Esophagus (tissue), 2 donors: Measurements from ENCODE around the gene FOXN4. TPM values are rescaled to one million over a fixed set of nuclear protein-coding genes. Genes with fewer than 3 reads are reported as not detected.

Source experiments
- H3K27ac ChIP-seq, 2 donors: one replicate each; pipeline ENCODE4 v1.5.1; 2013; ENCODE audit warnings: low read depth in 2 of 2, mild to moderate bottlenecking in 2 of 2, inconsistent platforms in 1 of 2, low read length in 1 of 2, moderate library complexity in 1 of 2
- H3K27me3 ChIP-seq, 2 donors: one replicate each; pipeline ENCODE4 v1.6.1; 2013; ENCODE audit warnings: low read length in 2 of 2, control low read depth in 1 of 2, mild to moderate bottlenecking in 1 of 2; ENCODE audit not compliant: insufficient read depth in 2 of 2, control insufficient read depth in 1 of 2
- H3K36me3 ChIP-seq, 2 donors: one replicate each; pipeline ENCODE4 v1.6.1; 2013; ENCODE audit warnings: low read length in 1 of 2; ENCODE audit not compliant: control insufficient read depth in 2 of 2, insufficient read depth in 2 of 2
- H3K4me1 ChIP-seq, 2 donors: one replicate each; pipeline ENCODE4 v1.6.1; 2013; ENCODE audit warnings: low read length in 1 of 2; ENCODE audit not compliant: control insufficient read depth in 2 of 2, insufficient read depth in 2 of 2
- H3K4me3 ChIP-seq, 2 donors: one replicate each; pipeline ENCODE4 v1.5.1; 2013; ENCODE audit warnings: low read length in 2 of 2, mild to moderate bottlenecking in 2 of 2, low read depth in 1 of 2, moderate library complexity in 1 of 2
- H3K9me3 ChIP-seq, 2 donors: one replicate each; pipeline ENCODE4 v1.6.1; 2013; ENCODE audit warnings: mild to moderate bottlenecking in 2 of 2, low read depth in 1 of 2, low read length in 1 of 2, moderate library complexity in 1 of 2; ENCODE audit not compliant: control insufficient read depth in 2 of 2, insufficient read depth in 1 of 2
- WGBS, 2 donors: extraction: QIAGEN DNeasy Blood & Tissue Kit; methylation state at CpG; one replicate each; pipeline ENCODE4 v1.1.7; 2013; 5-methylcytosine and 5-hydroxymethylcytosine counted together
- polyA plus RNA-seq, 2 donors: library from polyadenylated mRNA; stranded (reverse); fragments of 200-250 nt; gene quantifications; one replicate each; pipeline ENCODE4 v1.2.3, GENCODE V29; 2013
- donor health status: healthy with polysubstance abuse.
- donor health status: Bipolar disorder and iron deficiency.

FOXN4 gene
- polyA plus RNA-seq, 2 donors = not detected

GRCh38 chr12:109277899-109278762 is 31.0 kb downstream of the FOXN4 start:
- no peaks in the 10 kb centered on the region for H3K9me3 ChIP-seq
- no peaks in the 10 kb centered on the region for H3K27me3 ChIP-seq
- WGBS, 2 donors = 41 to 45% methylated on average over 15 of the region's 15 CpGs
- H3K4me1 ChIP-seq = no peaks in the 10 kb centered on the region
- no peak overlapping the region for H3K4me3 ChIP-seq
- H3K36me3 ChIP-seq = no peaks in the 10 kb centered on the region
- H3K27ac ChIP-seq = no peak overlapping the region

DNA sequence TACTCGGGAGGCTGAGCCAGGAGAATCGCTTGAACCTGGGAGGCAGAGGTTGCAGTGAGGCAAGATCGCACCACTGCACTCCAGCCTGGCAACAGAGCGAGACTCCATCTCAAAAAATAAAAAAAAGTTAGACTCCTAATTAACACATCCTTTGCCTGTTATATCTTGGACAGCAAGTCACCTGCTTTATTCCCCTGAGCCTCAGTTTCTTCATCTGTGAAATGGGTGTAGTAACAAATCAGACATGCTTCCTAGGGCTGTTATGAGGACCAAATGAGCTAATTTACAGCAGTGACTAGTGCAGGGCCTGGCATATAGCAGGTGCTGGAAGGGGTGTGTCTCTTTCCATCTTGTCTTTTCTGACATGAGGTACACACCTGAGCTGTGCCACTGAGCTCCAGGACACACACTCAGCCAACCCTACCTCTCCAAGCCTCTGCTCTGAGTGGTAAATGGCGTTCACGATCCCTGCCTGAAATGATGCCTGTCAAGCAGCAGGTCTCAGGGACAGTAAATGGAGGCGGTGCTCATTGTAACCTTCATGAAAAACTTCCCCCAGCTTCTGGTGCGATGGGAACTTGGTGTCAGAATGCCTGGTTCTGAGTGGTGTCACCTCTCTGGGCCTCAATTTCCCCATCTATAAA is 31.7 kb downstream of the FOXN4 start:
- H3K27ac ChIP-seq = no peak overlapping the region
- H3K4me3 ChIP-seq = no peak overlapping the region
- H3K36me3 ChIP-seq = no peaks in the 10 kb centered on the region
- H3K4me1 ChIP-seq = no peaks in the 10 kb centered on the region
- no peaks in the 10 kb centered on the region for H3K27me3 ChIP-seq
- no peaks in the 10 kb centered on the region for H3K9me3 ChIP-seq
- WGBS, 2 donors = 88 to 89% methylated on average over 8 of the region's 8 CpGs

DNA sequence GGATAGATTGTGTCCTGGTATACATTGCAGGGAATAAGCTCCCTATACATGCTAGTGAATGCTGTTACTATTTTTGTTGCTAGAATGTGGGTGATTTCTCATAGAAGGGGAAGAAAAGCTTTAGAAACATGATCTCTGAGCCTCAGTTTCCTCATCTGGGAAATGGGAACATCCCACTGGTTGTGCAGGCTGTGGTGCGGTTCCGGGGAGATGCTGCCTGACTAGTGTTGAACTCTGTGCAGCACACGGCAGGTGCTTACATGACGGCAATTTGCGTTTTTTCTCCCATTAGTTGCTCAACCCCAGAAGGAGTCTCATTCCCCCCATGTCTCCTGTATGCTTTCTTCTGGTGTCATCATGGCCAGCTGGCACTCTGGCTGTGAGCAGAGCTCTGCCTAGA is 32.9 kb downstream of the FOXN4 start:
- H3K4me1 ChIP-seq = no peaks in the 10 kb centered on the region
- no peaks in the 10 kb centered on the region for H3K27me3 ChIP-seq
- WGBS, 2 donors = 96% methylated on average over 5 of the region's 5 CpGs

DNA sequence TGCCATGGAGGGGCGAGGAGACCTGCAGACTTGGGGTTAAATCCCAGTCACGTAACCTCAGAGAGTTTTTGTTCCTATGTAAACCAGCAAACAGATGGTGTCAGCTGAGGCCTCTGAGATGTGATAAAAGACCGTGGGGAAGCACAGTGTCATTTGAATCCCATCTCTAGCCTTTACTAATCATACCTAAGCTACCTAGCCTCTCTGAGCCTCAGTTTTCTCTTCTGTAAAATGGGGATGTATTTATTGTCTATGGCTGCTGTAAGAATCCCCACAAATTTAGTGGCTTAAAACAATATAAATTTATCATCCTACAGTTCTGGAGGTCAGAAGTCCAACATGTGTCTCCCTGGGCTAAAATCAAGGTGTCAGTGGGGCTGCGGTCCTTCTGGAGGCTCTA is 33.9 kb downstream of the FOXN4 start:
- Histone ChIP-seq H3K36me3 (no peaks in the 10 kb centered on the region), H3K27me3 (no peaks in the 10 kb centered on the region), H3K27ac (no peak overlapping the region), H3K9me3 (peaks cover 0 to 3% of the 10 kb centered on the region in 2 donors), H3K4me1 (no peaks in the 10 kb centered on the region), H3K4me3 (no peak overlapping the region)
- WGBS, 2 donors = 75% methylated on average over 4 of the region's 4 CpGs

More for the DNA sequence above, 32.9 kb downstream of the FOXN4 start:
- Histone ChIP-seq H3K4me3 (no peak overlapping the region), H3K36me3 (no peaks in the 10 kb centered on the region), H3K27ac (no peak overlapping the region), H3K9me3 (peaks cover 0 to 3% of the 10 kb centered on the region in 2 donors)

- no peaks in the 10 kb centered on the region for H3K4me1 ChIP-seq
- H3K9me3 ChIP-seq = peaks cover 0 to 3% of the 10 kb centered on the region in 2 donors
- WGBS, 2 donors = 74 to 80% methylated on average over 1 of the region's 1 CpG
- H3K27me3 ChIP-seq = no peaks in the 10 kb centered on the region
- no peak overlapping the region for H3K27ac ChIP-seq
- no peaks in the 10 kb centered on the region for H3K36me3 ChIP-seq
- no peak overlapping the region for H3K4me3 ChIP-seq
These were observed 34.7 kb downstream of the FOXN4 start for GRCh38 chr12:109274381-109274780.

- Histone ChIP-seq H3K4me1 (no peaks in the 10 kb centered on the region), H3K27me3 (no peaks in the 10 kb centered on the region), H3K36me3 (no peaks in the 10 kb centered on the region), H3K9me3 (peaks cover 0 to 3% of the 10 kb centered on the region in 2 donors), H3K27ac (no peak overlapping the region), H3K4me3 (no peak overlapping the region)
- 26 to 31% methylated on average over 16 of the region's 16 CpGs for WGBS, 2 donors
These were observed 35.7 kb downstream of the FOXN4 start for GRCh38 chr12:109273354-109273753.

- no peak overlapping the region for H3K4me3 ChIP-seq
- no peak overlapping the region for H3K27ac ChIP-seq
- no peaks in the 10 kb centered on the region for H3K27me3 ChIP-seq
- no peaks in the 10 kb centered on the region for H3K4me1 ChIP-seq
- WGBS, 2 donors = 94% methylated on average over 3 of the region's 3 CpGs
- H3K9me3 ChIP-seq = peaks cover 0 to 3% of the 10 kb centered on the region in 2 donors
- H3K36me3 ChIP-seq = peaks cover 0 to 3% of the 10 kb centered on the region in 2 donors
These were observed 37.7 kb downstream of the FOXN4 start for GRCh38 chr12:109271418-109271817.

DNA sequence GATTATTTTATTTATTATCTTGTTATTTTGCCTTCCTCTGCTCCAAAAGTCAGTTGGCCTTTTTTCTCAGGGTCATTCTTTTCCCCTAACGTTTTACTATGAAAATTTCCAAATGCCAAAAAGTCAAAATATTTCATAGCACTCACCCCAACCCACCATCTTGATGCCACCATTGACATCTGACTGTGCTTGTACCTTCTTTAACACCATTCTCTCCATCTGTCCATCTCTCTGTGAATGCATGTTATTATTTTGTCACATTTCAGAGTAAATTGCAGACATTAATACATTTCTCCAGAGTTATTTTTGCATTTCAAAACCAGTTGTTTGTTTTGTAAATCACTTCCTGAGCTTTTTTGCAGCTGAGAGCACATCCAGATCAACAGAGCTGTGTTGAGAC is 38.6 kb downstream of the FOXN4 start:
- Histone ChIP-seq H3K36me3 (peaks cover 0 to 12% of the 10 kb centered on the region in 2 donors), H3K4me3 (no peak overlapping the region)

DNA sequence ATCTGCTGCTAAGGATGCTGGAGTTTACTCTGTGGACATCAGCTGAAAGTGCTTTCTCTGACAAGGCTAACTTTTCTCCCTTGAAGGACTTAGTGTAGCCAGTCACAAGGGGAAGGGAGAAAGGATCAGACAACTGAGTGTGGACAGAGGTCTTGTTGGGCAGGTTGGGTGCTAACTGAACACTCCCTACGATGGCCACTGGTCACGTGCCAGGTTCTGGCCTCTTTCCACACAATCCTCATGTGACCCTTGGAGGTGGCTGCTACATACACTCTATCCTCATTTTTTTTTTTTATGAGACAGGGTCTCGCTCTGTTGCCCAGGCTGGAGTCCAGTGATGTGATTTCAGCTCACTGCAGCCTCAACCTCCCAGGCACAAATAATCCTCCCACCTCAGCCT is 39.7 kb downstream of the FOXN4 start:
- no peak overlapping the region for H3K27ac ChIP-seq
- no peaks in the 10 kb centered on the region for H3K27me3 ChIP-seq
- H3K9me3 ChIP-seq = peaks cover 0 to 3% of the 10 kb centered on the region in 2 donors
- H3K36me3 ChIP-seq = peaks cover 0 to 20% of the 10 kb centered on the region in 2 donors
- no peaks in the 10 kb centered on the region for H3K4me1 ChIP-seq
- no peak overlapping the region for H3K4me3 ChIP-seq
- WGBS, 2 donors = 57 to 81% methylated on average over 3 of the region's 3 CpGs

More for the DNA sequence above, 38.6 kb downstream of the FOXN4 start:
- no peaks in the 10 kb centered on the region for H3K4me1 ChIP-seq
- H3K9me3 ChIP-seq = peaks cover 0 to 3% of the 10 kb centered on the region in 2 donors
- H3K27me3 ChIP-seq = no peaks in the 10 kb centered on the region
- 2 to 32% methylated on average over 1 of the region's 1 CpG for WGBS, 2 donors
- H3K27ac ChIP-seq = no peak overlapping the region
